Measurements from ENCODE around the gene ALDH1A1.

ALDH1A1 gene

DNA sequence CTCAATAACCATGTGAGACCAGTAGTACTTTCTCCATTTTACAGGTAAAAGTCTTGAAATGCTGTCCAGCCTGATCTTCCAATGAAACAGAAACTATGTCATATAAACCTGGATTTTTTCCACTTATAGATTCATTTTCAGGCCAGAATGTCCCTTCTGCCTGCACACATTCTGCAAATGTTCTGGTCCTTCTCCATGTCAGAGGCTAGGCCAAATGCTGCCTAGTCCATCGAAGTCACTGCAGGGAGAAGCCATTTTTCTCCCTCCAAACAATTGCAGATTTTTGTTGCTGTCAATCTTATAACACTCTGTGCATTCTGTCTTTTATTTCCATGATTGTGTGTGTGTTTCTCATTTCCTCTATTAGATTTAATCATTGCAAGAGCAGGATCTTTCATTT, 59.4 kb downstream of the ALDH1A1 start:
- TF ChIP-seq BHLHE40 (IDR thresholded peaks at IDR 0.05; ENCODE audit: borderline replicate concordance) (no peak), TARDBP (IDR thresholded peaks at IDR 0.05) (no peak), NFRKB (IDR thresholded peaks at IDR 0.05) (no peak), FOXK2 (IDR thresholded peaks at IDR 0.05) (no peak), HDGF (IDR thresholded peaks at IDR 0.05; ENCODE audit: borderline replicate concordance) (no peak), FOXM1 (IDR thresholded peaks at IDR 0.05; ENCODE audit: borderline replicate concordance) (no peak), ZNF384 (IDR thresholded peaks at IDR 0.05) (no peak)
- ChIA-PET POLR2A (no interaction called here), CTCF (no interaction called here)
- no peak for DNase-seq (ENCODE audit: extremely low spot score)

DNA sequence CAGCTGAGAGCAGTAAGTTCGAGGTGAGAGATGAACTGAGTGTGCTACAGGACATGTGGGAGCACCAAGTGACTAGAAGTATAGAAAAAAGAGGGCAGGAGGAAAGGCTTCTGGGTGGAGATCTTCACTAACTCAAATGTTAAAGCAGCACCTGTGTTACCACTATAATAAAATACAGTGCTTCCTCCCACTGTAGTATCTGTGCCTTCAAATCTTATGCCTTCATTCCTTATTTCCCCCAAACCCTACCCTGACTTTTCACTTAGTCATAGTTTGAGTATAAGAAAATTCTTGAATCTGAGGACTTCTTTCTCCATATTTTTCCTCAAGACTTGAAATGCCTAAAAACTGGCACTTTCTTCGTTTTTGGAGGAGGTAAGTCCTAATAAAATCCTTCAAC, 61.8 kb downstream of the ALDH1A1 start:
- ChIA-PET POLR2A (no interaction called here), CTCF (no interaction called here)
- DNase-seq (ENCODE audit: extremely low spot score): no peak
- TF ChIP-seq FOXA1 (IDR thresholded peaks at IDR 0.05): no peak
- TF ChIP-seq NFRKB (IDR thresholded peaks at IDR 0.05): no peak
- TF ChIP-seq FOXM1 (IDR thresholded peaks at IDR 0.05; ENCODE audit: borderline replicate concordance): no peak
- no peak for TF ChIP-seq L3MBTL2 (conservative IDR thresholded peaks at IDR 0.05)

GRCh38 chr9:72888943-72889342, 63.9 kb downstream of the ALDH1A1 start:
- POLR2A ChIA-PET: no interaction called here
- no peak for TF ChIP-seq FOXA1 (IDR thresholded peaks at IDR 0.05)
- DNase-seq (ENCODE audit: extremely low spot score): no peak
- CTCF ChIA-PET: interaction anchor here (0.5 kb wide), 1 partner anchor 1065 kb away, joined by 6 read pairs; no protein-coding TSS in a partner anchor

DNA sequence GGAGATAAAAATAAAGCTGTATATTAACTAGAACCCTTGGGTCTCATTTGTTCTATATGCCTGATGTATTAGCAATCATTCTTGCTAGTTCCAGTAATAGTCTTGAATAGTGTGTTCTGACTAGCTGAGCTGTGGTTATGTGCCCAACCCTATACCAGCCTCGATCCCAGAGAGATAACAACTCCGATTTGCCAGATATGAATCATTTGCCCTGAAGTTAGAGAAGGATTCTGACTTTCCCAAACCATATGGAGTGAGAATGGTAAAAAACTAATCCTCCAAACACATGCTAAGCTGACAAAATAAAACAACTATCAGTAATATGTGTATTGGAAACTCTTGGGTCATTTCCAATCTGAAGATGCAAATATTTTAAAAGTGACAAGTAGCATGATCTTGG, 64.8 kb downstream of the ALDH1A1 start:
- DNase-seq (ENCODE audit: extremely low spot score): no peak
- ChIA-PET POLR2A (no interaction called here), CTCF (no interaction called here)
- TF ChIP-seq ARNT (IDR thresholded peaks at IDR 0.05): no peak
- TF ChIP-seq, protein P1, sequence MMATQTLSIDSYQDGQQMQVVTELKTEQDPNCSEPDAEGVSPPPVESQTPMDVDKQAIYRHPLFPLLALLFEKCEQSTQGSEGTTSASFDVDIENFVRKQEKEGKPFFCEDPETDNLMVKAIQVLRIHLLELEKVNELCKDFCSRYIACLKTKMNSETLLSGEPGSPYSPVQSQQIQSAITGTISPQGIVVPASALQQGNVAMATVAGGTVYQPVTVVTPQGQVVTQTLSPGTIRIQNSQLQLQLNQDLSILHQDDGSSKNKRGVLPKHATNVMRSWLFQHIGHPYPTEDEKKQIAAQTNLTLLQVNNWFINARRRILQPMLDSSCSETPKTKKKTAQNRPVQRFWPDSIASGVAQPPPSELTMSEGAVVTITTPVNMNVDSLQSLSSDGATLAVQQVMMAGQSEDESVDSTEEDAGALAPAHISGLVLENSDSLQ (IDR thresholded peaks at IDR 0.05): no peak
- TF ChIP-seq L3MBTL2 (conservative IDR thresholded peaks at IDR 0.05): no peak

GRCh38 chr9:72886386-72886785, 66.5 kb downstream of the ALDH1A1 start:
- CTCF ChIA-PET: no interaction called here
- no peak for DNase-seq (ENCODE audit: extremely low spot score)
- TF ChIP-seq ELF4 (IDR thresholded peaks at IDR 0.05) (no peak), ZNF384 (IDR thresholded peaks at IDR 0.05) (no peak), LEF1 (IDR thresholded peaks at IDR 0.05; ENCODE audit: borderline replicate concordance) (no peak), TARDBP (IDR thresholded peaks at IDR 0.05) (no peak), FOXM1 (IDR thresholded peaks at IDR 0.05; ENCODE audit: borderline replicate concordance) (no peak), BHLHE40 (IDR thresholded peaks at IDR 0.05; ENCODE audit: borderline replicate concordance) (no peak), L3MBTL2 (conservative IDR thresholded peaks at IDR 0.05) (no peak), SUZ12 (IDR thresholded peaks at IDR 0.05) (no peak), HDGF (IDR thresholded peaks at IDR 0.05; ENCODE audit: borderline replicate concordance) (no peak), NFRKB (IDR thresholded peaks at IDR 0.05) (no peak), FOXA1 (IDR thresholded peaks at IDR 0.05) (no peak), CTBP1 (IDR thresholded peaks at IDR 0.05; ENCODE audit: borderline replicate concordance) (no peak), FOXK2 (IDR thresholded peaks at IDR 0.05) (no peak), SP1 (IDR thresholded peaks at IDR 0.05) (no peak), ARNT (IDR thresholded peaks at IDR 0.05) (no peak)
- TF ChIP-seq, protein P1 (IDR thresholded peaks at IDR 0.05): no peak
- POLR2A ChIA-PET: no interaction called here

- ChIA-PET POLR2A (interaction anchor here (0.5 kb wide), 1 partner anchor 21 kb away, joined by 3 read pairs; no protein-coding TSS in a partner anchor), CTCF (no interaction called here)
- TF ChIP-seq LEF1 (IDR thresholded peaks at IDR 0.05; ENCODE audit: borderline replicate concordance) (no peak), HDGF (IDR thresholded peaks at IDR 0.05; ENCODE audit: borderline replicate concordance) (no peak), FOXK2 (IDR thresholded peaks at IDR 0.05) (no peak), TARDBP (IDR thresholded peaks at IDR 0.05) (no peak), NFRKB (IDR thresholded peaks at IDR 0.05) (no peak), CTBP1 (IDR thresholded peaks at IDR 0.05; ENCODE audit: borderline replicate concordance) (no peak), BHLHE40 (IDR thresholded peaks at IDR 0.05; ENCODE audit: borderline replicate concordance) (no peak), L3MBTL2 (conservative IDR thresholded peaks at IDR 0.05) (no peak), ELF4 (IDR thresholded peaks at IDR 0.05) (no peak), SP1 (IDR thresholded peaks at IDR 0.05) (no peak), FOXA1 (IDR thresholded peaks at IDR 0.05) (no peak), FOXM1 (IDR thresholded peaks at IDR 0.05; ENCODE audit: borderline replicate concordance) (no peak), ARNT (IDR thresholded peaks at IDR 0.05) (no peak), SUZ12 (IDR thresholded peaks at IDR 0.05) (no peak), ZNF384 (IDR thresholded peaks at IDR 0.05) (no peak)
- TF ChIP-seq, protein P1 (IDR thresholded peaks at IDR 0.05): no peak
- DNase-seq (ENCODE audit: extremely low spot score): no peak
Observed at GRCh38 chr9:72884508-72884907, 68.3 kb downstream of the ALDH1A1 start.

GRCh38 chr9:72883875-72884274, 69.0 kb downstream of the ALDH1A1 start:
- ChIA-PET CTCF (no interaction called here), POLR2A (no interaction called here)
- DNase-seq (ENCODE audit: extremely low spot score): no peak
- TF ChIP-seq FOXK2 (IDR thresholded peaks at IDR 0.05): no peak
- no peak for TF ChIP-seq FOXM1 (IDR thresholded peaks at IDR 0.05; ENCODE audit: borderline replicate concordance)
- no peak for TF ChIP-seq SUZ12 (IDR thresholded peaks at IDR 0.05)
- no peak for TF ChIP-seq LEF1 (IDR thresholded peaks at IDR 0.05; ENCODE audit: borderline replicate concordance)
- TF ChIP-seq CTBP1 (IDR thresholded peaks at IDR 0.05; ENCODE audit: borderline replicate concordance): no peak
